GM19452 (cell line): ENCODE measurements around the gene SYNJ2BP.

Experiments
- ATAC-seq: cut with Tn5 transposase; IDR thresholded peaks from one replicate; pipeline ENCODE4 v1.9.1; 2021; ENCODE audit not compliant: unreplicated experiment

The SYNJ2BP gene

DNA sequence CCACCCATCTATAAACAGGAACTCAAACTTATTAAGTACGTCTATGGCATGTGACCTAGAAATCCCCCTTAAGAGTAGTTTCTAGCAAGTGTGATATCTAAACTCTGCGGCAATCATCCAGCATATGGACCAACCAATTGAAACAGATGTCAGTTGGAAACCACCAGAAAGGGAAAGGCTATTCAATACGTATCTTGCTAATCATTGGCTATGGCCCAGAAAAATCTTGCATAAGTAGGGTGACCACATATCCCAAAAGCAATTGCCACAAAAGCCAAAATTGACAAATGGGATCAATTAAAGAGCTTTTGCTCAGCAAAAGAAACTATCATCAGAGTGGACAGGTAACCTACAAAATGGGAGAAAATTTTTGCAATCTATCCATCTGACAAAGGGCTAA lies 24.2 kb downstream of the SYNJ2BP start:
- ATAC-seq: no peak

- no peak for ATAC-seq
Measured at GRCh38 chr14:70391493-70392391, 25.1 kb downstream of the SYNJ2BP start.

GRCh38 chr14:70382536-70382935 lies 34.4 kb downstream of the SYNJ2BP start:
- ATAC-seq: no peak

DNA sequence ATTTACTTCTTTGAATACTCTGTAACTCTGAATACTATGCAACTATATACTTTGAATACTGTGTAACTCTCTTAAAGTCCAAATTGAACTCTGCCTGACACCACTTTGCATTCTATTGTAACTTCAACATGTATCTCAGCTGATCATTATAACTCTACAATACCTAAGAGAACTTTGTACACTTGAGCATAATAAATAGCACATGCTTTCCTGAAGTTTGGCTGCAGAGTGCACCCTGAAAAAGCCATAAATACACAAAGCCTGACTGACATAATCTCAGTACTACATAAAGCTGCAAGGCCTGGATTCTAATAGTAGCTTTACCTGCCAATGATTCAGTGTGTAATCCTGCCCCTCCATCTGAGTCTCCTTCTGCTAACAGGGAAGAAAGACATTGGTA lies 36.1 kb downstream of the SYNJ2BP start:
- ATAC-seq: no peak

- no peak for ATAC-seq
Measured at GRCh38 chr14:70378696-70379095, 38.2 kb downstream of the SYNJ2BP start.
